ENCODE measurements around the gene CDH8. TPM values are rescaled to one million over a fixed set of nuclear protein-coding genes. Genes with fewer than 3 reads are reported as not detected.

The CDH8 gene
- total and polyA plus RNA-seq, 2 donors (not counting 3 experiments of a cell fraction or from before 2014, with no cell fraction given) = not detected

DNA sequence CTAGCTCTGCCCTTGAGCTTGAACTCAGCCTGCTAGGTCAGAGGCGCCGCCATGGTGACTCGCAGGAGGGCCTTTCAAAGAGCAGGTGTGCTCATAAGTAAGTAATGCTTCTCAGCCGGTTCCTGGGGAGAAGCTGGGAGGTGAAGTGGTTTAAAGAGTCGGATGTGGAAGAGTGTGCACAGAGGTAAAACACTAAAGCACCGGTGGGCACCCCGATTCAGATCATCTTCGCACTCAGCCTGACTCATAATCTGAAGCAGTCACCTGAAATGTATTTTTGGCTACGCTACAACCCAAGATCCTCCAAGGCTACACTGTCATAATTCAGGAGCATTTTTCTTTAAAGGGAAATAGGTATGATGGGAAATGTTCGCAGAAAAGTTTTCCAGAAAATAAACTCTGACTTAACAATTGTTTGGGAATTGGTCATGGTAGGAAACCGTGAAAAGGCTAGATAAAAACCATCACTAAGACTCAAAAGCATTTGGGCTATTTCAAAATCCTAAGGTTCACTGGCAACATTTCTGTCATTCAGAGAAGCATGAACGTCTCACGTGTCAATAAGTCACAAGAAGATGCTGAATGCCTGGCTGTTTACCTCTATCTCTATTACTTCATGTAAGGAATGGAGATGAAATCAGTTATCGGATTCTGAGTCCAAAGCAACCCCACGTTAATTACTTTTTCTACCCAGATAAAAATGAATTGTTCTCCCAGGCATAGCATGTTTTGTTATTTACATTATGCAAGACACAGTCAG, 17.8 kb downstream of the CDH8 start:
- H3K9me3 ChIP-seq (replicated peaks; ENCODE audit: control insufficient read depth, insufficient read depth, low read length) = no peaks in the 10 kb centered on the region
- no peaks in the 10 kb centered on the region for H3K79me2 ChIP-seq (ENCODE audit: control insufficient read depth, insufficient read depth, low read length)
- no peak for DNase-seq (ENCODE audit: low read depth, low spot score)
- H3K27ac ChIP-seq (ENCODE audit: insufficient read depth, low read depth, low read length) = no peak overlapping the region
- TF ChIP-seq GATA2 (IDR thresholded peaks at IDR 0.05; ENCODE audit: insufficient read depth, insufficient read length, low read depth, low read length) (no peak), FOS (IDR thresholded peaks at IDR 0.05; ENCODE audit: borderline replicate concordance, insufficient read depth, low read length) (no peak), POLR2AphosphoS5 (IDR thresholded peaks at IDR 0.05; ENCODE audit: insufficient read depth, low read depth, low read length) (no peak), POLR2A (IDR thresholded peaks at IDR 0.05; ENCODE audit: low read depth, low read length) (no peak), EZH2 (IDR thresholded peaks at IDR 0.05; ENCODE audit: borderline replicate concordance, low read depth, low read length, severe bottlenecking) (no peak), JUN (IDR thresholded peaks at IDR 0.05; ENCODE audit: borderline replicate concordance, insufficient read depth, insufficient read length, low read depth) (no peak), MYC (IDR thresholded peaks at IDR 0.05; ENCODE audit: low read depth, low read length) (no peak)
- TF ChIP-seq, protein P1, sequence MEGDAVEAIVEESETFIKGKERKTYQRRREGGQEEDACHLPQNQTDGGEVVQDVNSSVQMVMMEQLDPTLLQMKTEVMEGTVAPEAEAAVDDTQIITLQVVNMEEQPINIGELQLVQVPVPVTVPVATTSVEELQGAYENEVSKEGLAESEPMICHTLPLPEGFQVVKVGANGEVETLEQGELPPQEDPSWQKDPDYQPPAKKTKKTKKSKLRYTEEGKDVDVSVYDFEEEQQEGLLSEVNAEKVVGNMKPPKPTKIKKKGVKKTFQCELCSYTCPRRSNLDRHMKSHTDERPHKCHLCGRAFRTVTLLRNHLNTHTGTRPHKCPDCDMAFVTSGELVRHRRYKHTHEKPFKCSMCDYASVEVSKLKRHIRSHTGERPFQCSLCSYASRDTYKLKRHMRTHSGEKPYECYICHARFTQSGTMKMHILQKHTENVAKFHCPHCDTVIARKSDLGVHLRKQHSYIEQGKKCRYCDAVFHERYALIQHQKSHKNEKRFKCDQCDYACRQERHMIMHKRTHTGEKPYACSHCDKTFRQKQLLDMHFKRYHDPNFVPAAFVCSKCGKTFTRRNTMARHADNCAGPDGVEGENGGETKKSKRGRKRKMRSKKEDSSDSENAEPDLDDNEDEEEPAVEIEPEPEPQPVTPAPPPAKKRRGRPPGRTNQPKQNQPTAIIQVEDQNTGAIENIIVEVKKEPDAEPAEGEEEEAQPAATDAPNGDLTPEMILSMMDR (IDR thresholded peaks at IDR 0.05; ENCODE audit: extremely low read depth in 1 of 2, insufficient read depth in 1 of 2, low read depth in 1 of 2, low read length in 2 of 2) = no peak
- TF ChIP-seq, protein P2, sequence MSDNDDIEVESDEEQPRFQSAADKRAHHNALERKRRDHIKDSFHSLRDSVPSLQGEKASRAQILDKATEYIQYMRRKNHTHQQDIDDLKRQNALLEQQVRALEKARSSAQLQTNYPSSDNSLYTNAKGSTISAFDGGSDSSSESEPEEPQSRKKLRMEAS (IDR thresholded peaks at IDR 0.05; ENCODE audit: insufficient read depth, insufficient read length) = no peak
- ChIA-PET CTCF (no interaction called here), POLR2A (no interaction called here)
- H4K20me1 ChIP-seq (replicated peaks; ENCODE audit: control insufficient read depth, extremely low read depth, insufficient read depth, low read length) = no peaks in the 10 kb centered on the region
- H3K4me2 ChIP-seq (ENCODE audit: insufficient read depth, low read length) = no peak overlapping the region
- H3K4me1 ChIP-seq (ENCODE audit: control insufficient read depth, extremely low read depth, insufficient read depth, low read length) = no peaks in the 10 kb centered on the region
- BruUV-seq (replicated peaks) = no TSS peak
- intact Hi-C loops (cut with micrococcal nuclease) (no loop called here), dilution Hi-C loops (cut with MboI; ENCODE audit: extremely low pct_ligation_motif_present, low sequenced_read_pairs) (no loop called here)
- no peak overlapping the region for H2AFZ ChIP-seq (ENCODE audit: low read depth, low read length)
- FAIRE-seq = no peak
- no peak overlapping the region for H3K9ac ChIP-seq (replicated peaks; ENCODE audit: extremely low read depth, insufficient read depth, low read length)
- H3K36me3 ChIP-seq (ENCODE audit: control insufficient read depth in 2 of 2, extremely low read depth in 1 of 2, insufficient read depth in 2 of 2, low read length in 2 of 2) = no peaks in the 10 kb centered on the region
- no peaks in the 10 kb centered on the region for H3K9me1 ChIP-seq (replicated peaks; ENCODE audit: control insufficient read depth, extremely low read depth, insufficient read depth, low read length)
- no peaks in the 10 kb centered on the region for H3K27me3 ChIP-seq (ENCODE audit: control insufficient read depth in 2 of 2, insufficient read depth in 2 of 2, low read length in 2 of 2)
- H3K4me3 ChIP-seq (replicated peaks in 1 of 3; ENCODE audit: insufficient read depth in 1 of 3, low read depth in 1 of 3, low read length in 3 of 3) = no peak overlapping the region
